HCT116 (cell line): ENCODE data around the gene TMEM42. TPM values are rescaled to one million over a fixed set of nuclear protein-coding genes. Genes with fewer than 3 reads are reported as not detected.

ENCODE experiments used
- ATAC-seq: fragments of 200-7000 bp; cut with Tn5 transposase; 2 replicates; pipeline ENCODE4 v1.9.1; 2020; ENCODE audit warnings: mild to moderate bottlenecking, moderate library complexity
- BruUV-seq: library from RNA; stranded (reverse); fragments of 400-500 nt; replicated peaks from 2 replicates; lab custom pipeline; 2021; lab: Mats Ljungman, UMichigan
- CTCF ChIA-PET: fragments of 300-600 bp; sonication (Branson Sonifier 250); formaldehyde crosslinking; loops from one replicate; lab custom pipeline; 2021; ENCODE audit warnings: antibody characterized with exemption; lab: Charles Lee
- POLR2A ChIA-PET: fragments of 300-600, 350-600 bp; sonication (Branson Sonifier 250); formaldehyde crosslinking; loops from one replicate; lab custom pipeline; 2021; ENCODE audit warnings: antibody characterized with exemption; lab: Charles Lee
- RAD21 ChIA-PET, 2 experiments: fragments of 300-600 bp; sonication (Branson Sonifier 250); formaldehyde crosslinking; loops; one replicate each; lab custom pipeline; 2023; ENCODE audit warnings: low total read pairs in 2 of 2; ENCODE audit not compliant: uncharacterized antibody in 2 of 2, unreplicated experiment in 2 of 2, low non-redundant PET in 1 of 2; lab: Charles Lee
- DNase-seq: peaks from one replicate; pipeline ENCODE4 v3.0.0-alpha.2; 2010; ENCODE audit warnings: low read depth, low spot score
- H2AFZ ChIP-seq: fragments of 200-600 bp; shearing (Covaris generic), sonication (generic); 2 replicates; pipeline ENCODE4 v1.6.1; 2017; ENCODE audit warnings: low read depth, mixed run types, mixed read lengths, antibody characterized with exemption, low read length; ENCODE audit not compliant: poor library complexity, severe bottlenecking
- H3K27ac ChIP-seq: 2 replicates; pipeline ENCODE4 v1.5.1; 2012; ENCODE audit warnings: low read depth, low read length
- H3K27me3 ChIP-seq: fragments of 200-600 bp; sonication (generic); 2 replicates; pipeline ENCODE4 v1.6.1; 2016; ENCODE audit warnings: mixed run types, low read length, mixed read lengths; ENCODE audit not compliant: insufficient read depth
- H3K36me3 ChIP-seq, 2 experiments: fragments of 200-500 bp in 1 of 2; fragments of 200-600 bp in 1 of 2; sonication (Bioruptor generic) in 1 of 2; sonication (generic) in 1 of 2; 2 replicates each; pipeline versions ENCODE4 v1.5.1 to v1.6.1; 2014 to 2016; ENCODE audit warnings: low read length in 2 of 2, inconsistent platforms in 1 of 2, mixed read lengths in 1 of 2, mixed run types in 1 of 2; ENCODE audit not compliant: insufficient read depth in 2 of 2, control insufficient read depth in 1 of 2
- H3K4me1 ChIP-seq, 2 experiments: fragments of 200-600 bp in 1 of 2; sonication (generic) in 1 of 2; 2 replicates each; pipeline versions ENCODE4 v1.5.1 to v1.6.1; 2012 to 2017; ENCODE audit warnings: low read length in 2 of 2, inconsistent platforms in 1 of 2, mild to moderate bottlenecking in 1 of 2, mixed read lengths in 1 of 2, mixed run types in 1 of 2, moderate library complexity in 1 of 2; ENCODE audit not compliant: insufficient read depth in 2 of 2, control insufficient read depth in 1 of 2
- H3K4me2 ChIP-seq: fragments of 200-600 bp; sonication (generic); 2 replicates; pipeline ENCODE4 v1.6.1; 2017; ENCODE audit warnings: mixed run types, low read length, mixed read lengths
- H3K4me3 ChIP-seq, 2 experiments: fragments of 200-600 bp in 1 of 2; sonication (generic) in 1 of 2; replicated peaks in 1 of 2; 2 replicates each; pipeline ENCODE4 v1.5.1; 2011 to 2016; ENCODE audit warnings: low read length in 2 of 2, control low read depth in 1 of 2, low read depth in 1 of 2, mild to moderate bottlenecking in 1 of 2, mixed read lengths in 1 of 2, mixed run types in 1 of 2
- H3K79me2 ChIP-seq: fragments of 200-600 bp; sonication (generic); 2 replicates; pipeline ENCODE4 v1.6.1; 2017; ENCODE audit warnings: mild to moderate bottlenecking, mixed run types, low read length, moderate library complexity, mixed read lengths; ENCODE audit not compliant: insufficient read depth
- H3K9ac ChIP-seq: fragments of 200-600 bp; sonication (generic); 2 replicates; pipeline ENCODE4 v1.6.1; 2016; ENCODE audit warnings: low read length, mixed read lengths
- H3K9me2 ChIP-seq: fragments of 200-600 bp; sonication (generic), shearing (Covaris generic); 2 replicates; pipeline ENCODE4 v1.6.1; 2017; ENCODE audit warnings: mixed run types, mild to moderate bottlenecking, moderate library complexity; ENCODE audit not compliant: insufficient read depth
- H3K9me3 ChIP-seq, 2 experiments: fragments of 200-500 bp in 1 of 2; fragments of 200-600 bp in 1 of 2; sonication (Bioruptor generic) in 1 of 2; sonication (generic) in 1 of 2; 2 replicates each; pipeline ENCODE4 v1.6.1; 2014 to 2017; ENCODE audit warnings: low read length in 2 of 2, mixed read lengths in 2 of 2, inconsistent platforms in 1 of 2, low read depth in 1 of 2, mild to moderate bottlenecking in 1 of 2, mixed run types in 1 of 2, moderate library complexity in 1 of 2; ENCODE audit not compliant: control insufficient read depth in 1 of 2, insufficient read depth in 1 of 2
- H4K20me1 ChIP-seq: fragments of 200-600 bp; sonication (generic), shearing (Covaris generic); 2 replicates; pipeline ENCODE4 v1.6.1; 2017; ENCODE audit warnings: mixed run types, mild to moderate bottlenecking, moderate library complexity; ENCODE audit not compliant: insufficient read depth
- EGR1 ChIP-seq: IDR thresholded peaks from 2 replicates; pipeline ENCODE4 v1.6.1; 2012; ENCODE audit warnings: low read depth
- JUND ChIP-seq: IDR thresholded peaks from 2 replicates; pipeline ENCODE4 v1.6.1; 2012
- SP1 ChIP-seq: IDR thresholded peaks from 2 replicates; pipeline ENCODE4 v1.6.1; 2012; ENCODE audit warnings: low read depth
- ZBTB33 ChIP-seq: IDR thresholded peaks from 2 replicates; pipeline ENCODE4 v1.6.1; 2011; ENCODE audit warnings: mild to moderate bottlenecking, low read length, moderate library complexity; ENCODE audit not compliant: insufficient replicate concordance; ENCODE audit errors: extremely low read depth
- intact Hi-C: fragments of 100-400 bp; cut with micrococcal nuclease; formaldehyde crosslinking; loops from 2 replicates; pipeline ENCODE4 v1.10.0; 2022
- total RNA-seq: library from RNA; stranded (reverse); gene quantifications from one replicate; pipeline ENCODE4 v1.2.1, GENCODE V29; 2021; ENCODE audit not compliant: unreplicated experiment

Gene TMEM42
- total RNA-seq, 1 experiment from 2014 or later = 13.9 TPM

- no peak for ATAC-seq
- intact Hi-C loops = no loop called here
- no peak overlapping the region for H3K4me2 ChIP-seq
- no peak for TF ChIP-seq JUND
- TF ChIP-seq, all 23 proteins: peak for 0
- Histone ChIP-seq H2AFZ (no peak overlapping the region), H3K9ac (no peak overlapping the region), H3K27ac (no peak overlapping the region), H3K79me2 (no peaks in the 10 kb centered on the region), H3K9me2 (no peaks in the 10 kb centered on the region), H4K20me1 (no peaks in the 10 kb centered on the region), H3K27me3 (no peaks in the 10 kb centered on the region), H3K9me3 (no peaks in the 10 kb centered on the region), H3K4me1 (no peaks in the 10 kb centered on the region), H3K36me3 (peaks cover 23 to 29% of the 10 kb centered on the region in 2 experiments), H3K4me3 (no peak overlapping the region)
- ChIA-PET RAD21 (no interaction called here), CTCF (no interaction called here), POLR2A (no interaction called here)
- BruUV-seq = no TSS peak
- no peak for DNase-seq
Observed at GRCh38 chr3:44827196-44827595, 34.5 kb upstream of the TMEM42 start.

GRCh38 chr3:44831232-44831631 is 30.5 kb upstream of the TMEM42 start:
- Histone ChIP-seq H3K4me1 (no peaks in the 10 kb centered on the region), H3K27me3 (no peaks in the 10 kb centered on the region), H3K36me3 (peaks cover 26 to 36% of the 10 kb centered on the region in 2 experiments), H3K9ac (no peak overlapping the region), H3K79me2 (no peaks in the 10 kb centered on the region), H3K9me3 (no peaks in the 10 kb centered on the region), H3K27ac (no peak overlapping the region), H4K20me1 (no peaks in the 10 kb centered on the region), H3K4me2 (no peak overlapping the region), H3K9me2 (no peaks in the 10 kb centered on the region), H2AFZ (no peak overlapping the region), H3K4me3 (no peak overlapping the region)
- intact Hi-C loops = no loop called here
- no peak for DNase-seq
- ChIA-PET CTCF (no interaction called here), POLR2A (no interaction called here), RAD21 (no interaction called here)
- TF ChIP-seq ZBTB33 = no peak
- no peak for TF ChIP-seq EGR1
- TF ChIP-seq SP1 = no peak
- BruUV-seq = no TSS peak
- no peak for ATAC-seq
